Stimulated activated memory B cell treated with anti-CD40 and anti-IgM and Interleukin-4, amounts not matched to agents 10 μg/mL and 1 μg/mL and 100 μg/mL, for 72 hours (primary cell): ENCODE results near the gene NT5C3B.
"Not testable (repeated sequence)": the region's sequence is repeated elsewhere in the genome, so short reads cannot be mapped to it uniquely, and the experiment has no call there.

Experiments
- ATAC-seq: fragments of 150-1000 bp; cut with Tn5 transposase; 2 replicates; pipeline ENCODE4 v1.10.0; 2021
- H3K27ac Mint-ChIP-seq: one replicate; pipeline ENCODE4 v1.8.0; 2022; ENCODE audit warnings: mild to moderate bottlenecking, mixed read lengths
- H3K27me3 Mint-ChIP-seq: one replicate; pipeline ENCODE4 v1.8.0; 2022; ENCODE audit warnings: mixed read lengths
- H3K36me3 Mint-ChIP-seq: one replicate; pipeline ENCODE4 v1.8.0; 2022; ENCODE audit warnings: mixed read lengths
- H3K4me1 Mint-ChIP-seq: one replicate; pipeline ENCODE4 v1.8.0; 2022; ENCODE audit warnings: mixed read lengths
- H3K4me3 Mint-ChIP-seq: one replicate; pipeline ENCODE4 v1.8.0; 2022; ENCODE audit warnings: mild to moderate bottlenecking, moderate library complexity, mixed read lengths
- H3K9me3 Mint-ChIP-seq: one replicate; pipeline ENCODE4 v1.8.0; 2022; ENCODE audit warnings: mixed read lengths

Gene NT5C3B

GRCh38 chr17:41785091-41785858, 50.8 kb downstream of the NT5C3B start:
- peak overlapping the region; percentile 10 for H3K27ac Mint-ChIP-seq
- H3K4me1 Mint-ChIP-seq = peaks cover 38% of the 10 kb centered on the region
- no peak for ATAC-seq
- H3K27me3 Mint-ChIP-seq = peaks cover 39% of the 10 kb centered on the region
- no peaks in the 10 kb centered on the region for H3K36me3 Mint-ChIP-seq
- H3K4me3 Mint-ChIP-seq = peak overlapping the region; percentile 64
- H3K9me3 Mint-ChIP-seq = no peaks in the 10 kb centered on the region

DNA sequence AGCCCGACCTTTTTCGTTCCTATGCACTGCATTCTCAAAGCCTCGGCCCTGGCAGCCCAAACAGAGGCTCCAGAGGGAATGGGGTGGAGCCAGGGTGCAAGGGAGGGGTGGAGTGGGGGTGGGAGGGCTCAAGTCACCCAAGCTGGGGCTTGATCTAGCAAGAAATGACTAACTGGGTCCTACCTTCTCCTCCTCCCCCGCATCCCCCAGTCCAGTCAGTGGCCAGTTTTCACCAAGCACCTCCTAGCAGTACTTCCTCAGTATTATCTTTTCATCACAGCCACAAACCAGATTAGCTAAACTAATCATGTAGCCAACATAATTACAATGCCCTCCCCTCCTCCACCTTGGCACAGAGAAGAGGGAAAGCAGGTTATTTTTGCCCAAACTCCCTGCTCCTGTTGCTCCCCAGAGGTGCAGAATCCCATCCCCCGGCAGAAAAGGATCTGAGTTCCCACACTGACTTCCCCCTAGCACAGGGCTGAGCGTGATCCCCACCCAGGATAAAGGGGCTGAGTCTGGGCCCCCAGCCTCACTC, 51.8 kb downstream of the NT5C3B start:
- peaks cover 42% of the 10 kb centered on the region for H3K27me3 Mint-ChIP-seq
- H3K27ac Mint-ChIP-seq = no peak overlapping the region
- H3K36me3 Mint-ChIP-seq = no peaks in the 10 kb centered on the region
- H3K9me3 Mint-ChIP-seq = no peaks in the 10 kb centered on the region
- ATAC-seq = no peak
- H3K4me3 Mint-ChIP-seq = peak overlapping the region; percentile 64
- peaks cover 38% of the 10 kb centered on the region for H3K4me1 Mint-ChIP-seq

DNA sequence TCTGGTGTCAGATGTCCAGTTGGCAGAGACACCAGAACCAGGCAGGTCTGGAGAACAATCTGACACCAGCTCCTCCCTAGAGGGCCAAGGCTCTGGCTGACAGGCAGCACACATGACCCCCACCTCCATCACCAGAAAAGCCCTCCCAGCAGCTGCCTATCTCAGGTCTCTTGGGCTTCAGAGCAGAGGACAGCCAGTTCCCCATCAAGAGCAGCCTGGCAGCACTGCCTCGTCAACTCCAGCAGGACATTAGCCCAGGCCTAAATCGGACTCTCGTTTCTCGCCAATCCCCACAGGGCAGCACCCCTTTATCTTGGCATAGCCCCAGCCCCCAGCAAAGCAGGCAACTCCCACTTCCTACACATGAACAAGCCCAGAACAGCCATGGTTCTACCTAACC, 53.9 kb downstream of the NT5C3B start:
- peaks cover 42% of the 10 kb centered on the region for H3K27me3 Mint-ChIP-seq
- no peaks in the 10 kb centered on the region for H3K9me3 Mint-ChIP-seq
- no peak overlapping the region for H3K4me3 Mint-ChIP-seq
- no peak overlapping the region for H3K27ac Mint-ChIP-seq
- no peak for ATAC-seq
- H3K36me3 Mint-ChIP-seq = no peaks in the 10 kb centered on the region
- H3K4me1 Mint-ChIP-seq = peaks cover 40% of the 10 kb centered on the region

GRCh38 chr17:41781404-41782110, 54.5 kb downstream of the NT5C3B start:
- Mint-ChIP-seq H3K4me1 (peaks cover 40% of the 10 kb centered on the region), H3K4me3 (no peak overlapping the region), H3K27me3 (peaks cover 42% of the 10 kb centered on the region), H3K9me3 (no peaks in the 10 kb centered on the region), H3K36me3 (no peaks in the 10 kb centered on the region), H3K27ac (no peak overlapping the region)
- no peak for ATAC-seq

DNA sequence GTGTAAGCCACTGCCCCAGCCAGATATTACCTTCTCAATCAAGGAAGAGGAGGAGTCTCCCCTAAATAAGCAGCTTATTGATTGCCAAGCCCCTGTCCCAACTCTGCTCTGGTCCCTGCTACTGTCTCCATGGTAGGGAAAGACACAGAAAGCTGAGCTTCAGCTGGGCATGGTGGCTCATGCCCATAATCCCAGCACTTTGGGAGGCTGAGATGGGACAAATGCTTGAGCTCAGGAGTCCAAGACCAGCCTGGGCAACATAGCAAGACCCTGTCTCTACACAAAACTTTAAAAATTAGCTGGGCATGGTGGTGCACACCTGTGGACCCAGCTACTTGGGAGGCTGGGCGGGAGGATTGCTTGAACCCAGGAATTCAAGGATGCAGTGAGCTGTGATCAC, 56.1 kb downstream of the NT5C3B start:
- Mint-ChIP-seq H3K4me3 (no peak overlapping the region), H3K4me1 (peaks cover 30% of the 10 kb centered on the region), H3K27ac (no peak overlapping the region), H3K36me3 (no peaks in the 10 kb centered on the region), H3K27me3 (peaks cover 55% of the 10 kb centered on the region), H3K9me3 (no peaks in the 10 kb centered on the region)
- no peak for ATAC-seq

DNA sequence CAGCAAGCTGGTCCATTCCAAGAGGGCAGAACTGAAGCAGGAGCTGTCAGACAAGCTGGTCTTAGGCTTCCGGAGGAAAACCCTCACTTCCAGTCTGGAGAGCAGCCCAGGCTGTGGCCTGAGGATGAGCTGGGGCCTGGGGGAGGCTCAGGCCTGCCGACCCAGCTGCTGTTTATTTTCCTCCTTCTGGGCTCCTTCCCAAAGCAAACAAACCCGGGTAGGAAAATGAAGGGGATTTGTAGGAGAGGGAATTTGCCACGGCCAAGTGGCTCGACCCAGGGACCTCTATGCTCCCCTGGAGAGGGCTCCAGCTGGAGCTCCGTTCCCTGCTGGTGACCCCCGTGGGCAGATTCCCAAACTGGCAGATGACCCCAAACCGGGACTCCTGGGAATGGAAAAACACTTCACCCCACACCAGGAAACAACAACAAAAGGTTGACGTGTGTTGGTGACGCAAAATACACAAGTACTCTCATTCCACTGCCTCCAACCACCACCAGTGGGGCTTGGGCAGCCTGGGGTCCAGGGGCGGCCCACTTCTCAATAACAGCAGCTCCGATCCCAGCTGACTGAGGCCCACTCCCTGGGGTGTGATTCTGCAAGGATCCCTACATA, 58.4 kb downstream of the NT5C3B start:
- Mint-ChIP-seq H3K27ac (no peak overlapping the region), H3K4me3 (no peak overlapping the region), H3K36me3 (no peaks in the 10 kb centered on the region), H3K9me3 (no peaks in the 10 kb centered on the region), H3K27me3 (peaks cover 51% of the 10 kb centered on the region), H3K4me1 (peaks cover 24% of the 10 kb centered on the region)
- no peak for ATAC-seq

- Mint-ChIP-seq H3K36me3 (no peaks in the 10 kb centered on the region), H3K9me3 (no peaks in the 10 kb centered on the region), H3K4me3 (no peak overlapping the region), H3K27me3 (peaks cover 46% of the 10 kb centered on the region), H3K27ac (no peak overlapping the region), H3K4me1 (peaks cover 18% of the 10 kb centered on the region)
- no peak for ATAC-seq
These were observed 58.9 kb downstream of the NT5C3B start for GRCh38 chr17:41777157-41777573.

GRCh38 chr17:41776262-41776900, 59.7 kb downstream of the NT5C3B start:
- H3K4me3 Mint-ChIP-seq, H3K9me3 Mint-ChIP-seq, H3K27ac Mint-ChIP-seq, H3K36me3 Mint-ChIP-seq, ATAC-seq: not testable (repeated sequence)
- H3K4me1 Mint-ChIP-seq = peaks cover 19% of the 10 kb centered on the region
- peaks cover 38% of the 10 kb centered on the region for H3K27me3 Mint-ChIP-seq

DNA sequence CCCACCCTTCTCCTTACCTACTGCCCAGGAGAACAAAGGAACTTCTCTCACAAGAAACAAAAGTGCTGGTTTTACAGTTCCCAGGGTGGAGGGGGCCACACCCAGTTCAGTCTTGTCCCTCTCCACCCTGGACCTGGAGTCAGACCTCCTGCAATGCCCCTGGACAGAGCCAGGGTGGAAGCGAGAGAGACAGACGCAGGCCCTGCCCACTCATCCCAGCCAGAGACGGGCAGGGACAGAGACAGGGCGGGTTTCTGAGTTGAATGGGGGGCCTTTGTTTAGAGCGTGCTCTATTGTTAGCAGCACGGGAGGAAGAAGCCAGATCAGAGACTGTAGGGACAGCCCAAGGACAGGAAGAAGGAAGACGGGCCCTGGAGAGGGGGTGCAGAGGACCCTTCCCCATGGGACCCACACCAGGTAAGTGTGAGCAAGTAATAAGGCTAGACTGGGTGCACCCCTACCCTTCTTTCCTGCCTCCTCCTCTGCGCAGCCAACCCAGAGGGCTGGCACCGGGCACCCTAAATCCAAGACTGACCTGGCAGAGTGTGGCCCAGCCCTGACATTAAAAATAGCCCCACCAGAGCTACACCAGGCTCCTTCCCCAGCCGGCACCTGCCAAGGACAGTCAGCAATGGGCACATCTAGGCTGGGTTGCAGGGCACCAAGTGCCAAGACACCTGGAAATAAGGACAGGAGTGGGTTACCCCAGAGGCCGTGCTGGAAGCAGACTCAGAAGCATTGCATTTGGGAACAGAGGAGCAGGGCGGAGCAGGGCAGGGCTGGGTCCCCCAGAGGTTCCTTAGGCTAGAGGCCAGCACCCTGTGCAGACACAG, 60.4 kb downstream of the NT5C3B start:
- Mint-ChIP-seq H3K9me3 (no peaks in the 10 kb centered on the region), H3K27ac (no peak overlapping the region), H3K4me3 (no peak overlapping the region), H3K36me3 (no peaks in the 10 kb centered on the region), H3K4me1 (peaks cover 21% of the 10 kb centered on the region), H3K27me3 (peaks cover 30% of the 10 kb centered on the region)
- ATAC-seq = peak; percentile 13
